Skin of body (tissue), 2 donors: ENCODE results near the gene TMPRSS5. TPM values are rescaled to one million over a fixed set of nuclear protein-coding genes. Genes with fewer than 3 reads are reported as not detected.

Source experiments
- DNase-seq: peaks from one replicate; lab custom pipeline; 2025; lab: John Stamatoyannopoulos, UW
- total RNA-seq: library from RNA; depleted of rRNA; stranded (reverse); fragments of >200 nt; gene quantifications from one replicate; pipeline ENCODE4 v1.2.3, GENCODE V29; 2014

The TMPRSS5 gene
- total RNA-seq, 1 donor from 2014 or later, result 3.5 TPM

GRCh38 chr11:113670149-113670830 lies 35.8 kb downstream of the TMPRSS5 start:
- DNase-seq, result no peak

- DNase-seq, result no peak
Observed at GRCh38 chr11:113668255-113668654, 37.9 kb downstream of the TMPRSS5 start.

DNA sequence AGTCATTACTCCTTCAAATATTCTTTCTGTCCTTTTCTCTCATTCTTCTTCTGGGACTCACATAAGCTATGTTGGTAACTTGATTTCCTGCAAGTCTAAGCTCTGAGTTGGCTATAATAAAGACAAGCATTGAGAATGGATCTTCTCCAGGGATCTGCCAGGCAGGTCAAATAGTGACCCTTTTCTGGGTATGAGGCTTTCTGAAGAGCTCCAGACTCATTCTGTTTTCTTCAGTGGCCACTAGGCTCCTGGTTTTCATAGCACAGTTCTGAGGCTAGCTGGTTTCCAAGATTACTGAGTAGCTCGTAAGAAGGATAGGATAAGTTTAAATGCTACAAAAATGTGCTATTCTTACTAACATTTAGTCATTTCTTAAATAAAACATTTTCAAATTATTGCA lies 38.3 kb downstream of the TMPRSS5 start:
- no peak for DNase-seq

DNA sequence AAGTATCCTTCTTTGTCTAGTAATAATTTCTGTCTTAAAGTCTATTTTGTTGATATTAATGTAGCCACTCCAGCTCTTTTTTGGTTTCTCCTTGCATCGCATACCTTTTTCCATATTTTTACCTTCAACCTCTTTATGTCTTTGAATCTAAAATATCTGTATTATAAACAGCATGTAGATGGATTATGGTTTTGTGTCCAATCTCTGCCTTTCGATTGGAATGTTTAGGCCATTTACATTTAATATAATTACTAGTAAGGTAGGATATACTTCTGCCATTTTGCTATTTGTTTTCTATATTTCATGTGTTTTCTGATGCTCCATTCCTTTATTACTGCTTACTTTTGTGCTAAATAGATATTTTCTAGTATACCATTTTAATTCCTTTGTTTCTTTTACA lies 39.5 kb downstream of the TMPRSS5 start:
- DNase-seq, result no peak

DNA sequence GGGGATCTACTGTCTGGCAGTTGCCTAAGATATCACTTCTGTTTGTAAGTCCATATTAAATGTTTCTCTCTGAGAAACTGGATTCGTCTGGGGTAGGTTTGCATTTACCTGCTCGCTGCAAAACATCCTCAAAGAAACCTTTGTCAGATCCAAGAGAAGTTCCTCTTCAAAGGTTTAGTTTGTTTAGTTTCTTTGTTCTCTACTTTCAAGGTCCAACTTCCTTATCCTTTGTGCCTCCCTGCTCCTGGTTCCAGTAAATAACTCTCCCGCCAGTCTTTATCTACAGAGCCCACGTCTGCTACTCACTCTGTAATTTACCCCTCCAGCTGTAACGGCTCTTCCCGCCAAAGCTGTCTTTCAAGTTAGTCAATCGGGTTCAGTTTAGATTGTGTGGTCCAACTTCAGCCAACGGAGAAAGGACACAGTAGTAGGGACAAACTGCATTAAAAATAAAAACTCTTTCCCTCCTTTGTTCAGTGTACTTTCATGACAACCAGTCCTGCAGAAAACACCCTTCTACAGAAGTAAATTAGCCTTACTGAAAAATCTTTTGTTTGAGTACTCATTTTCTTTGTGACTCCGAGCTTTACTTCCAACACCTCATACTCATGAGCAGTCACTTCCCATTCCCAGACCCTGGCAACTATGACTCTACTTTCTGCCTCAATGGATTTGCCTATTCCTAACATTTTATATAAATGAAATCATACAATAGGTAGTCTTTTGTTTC lies 41.0 kb downstream of the TMPRSS5 start:
- DNase-seq, result no peak

DNA sequence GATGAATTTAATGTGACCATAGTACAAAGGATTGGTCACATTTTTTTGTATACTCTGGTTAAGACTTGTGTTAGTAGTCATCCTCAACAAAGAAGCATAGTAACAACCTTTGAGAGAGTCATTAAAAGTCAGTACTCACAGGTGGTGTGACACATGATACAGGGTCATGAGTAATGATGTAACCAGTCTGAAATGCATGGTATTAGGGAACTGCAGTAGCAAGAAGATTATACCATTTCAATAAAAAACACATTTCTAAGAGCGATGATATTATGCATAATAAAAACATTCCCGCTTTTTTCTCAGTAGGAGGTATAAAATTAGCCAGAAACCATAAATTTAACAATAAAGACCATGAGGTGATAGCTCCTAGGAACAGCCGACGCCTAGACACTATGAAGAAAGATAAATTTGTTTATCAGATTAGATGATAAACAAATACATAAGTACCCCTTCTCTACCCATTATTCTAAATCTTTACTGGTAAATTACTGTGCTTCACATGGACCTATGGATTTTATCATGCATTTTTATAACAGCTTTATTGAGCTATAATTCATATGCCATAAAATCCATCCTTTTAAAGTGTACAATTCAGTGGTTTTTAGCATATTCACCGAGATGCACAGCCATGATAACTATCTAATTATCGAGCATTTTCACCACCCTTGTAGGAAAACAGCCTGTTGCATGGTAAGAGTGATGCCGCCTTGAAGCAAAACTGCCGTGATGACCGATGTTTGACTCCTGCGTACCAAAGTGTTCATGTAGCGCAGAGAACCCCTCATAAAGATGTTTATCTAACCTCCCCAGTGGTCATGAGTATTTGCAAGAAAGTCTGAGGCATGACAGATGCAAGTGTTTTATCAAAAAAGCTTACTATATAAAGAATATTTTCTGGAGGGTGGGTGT lies 41.8 kb downstream of the TMPRSS5 start:
- DNase-seq, result no peak

DNA sequence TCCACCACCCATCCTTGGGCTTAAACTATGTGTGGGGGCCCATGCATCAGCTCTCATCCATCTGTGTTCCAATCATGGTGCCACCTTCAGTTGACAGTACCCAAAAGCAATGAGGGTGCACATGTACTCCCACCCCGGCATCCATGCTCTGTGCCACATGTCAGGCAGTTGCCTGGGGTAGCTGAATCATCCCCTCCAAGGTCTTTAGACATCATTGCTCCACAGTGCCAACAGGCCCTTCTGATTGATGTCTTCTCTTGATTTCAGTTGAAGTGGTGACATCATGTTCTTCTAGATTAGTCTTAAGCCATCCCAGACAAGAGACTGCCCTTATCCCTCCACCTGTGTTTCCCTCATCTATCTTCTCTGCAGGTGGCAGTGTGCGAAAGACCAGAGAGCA lies 42.5 kb downstream of the TMPRSS5 start:
- DNase-seq, result no peak

- DNase-seq, result no peak
Observed at GRCh38 chr11:113655771-113656170, 50.3 kb downstream of the TMPRSS5 start.

GRCh38 chr11:113651023-113651422 lies 55.1 kb downstream of the TMPRSS5 start:
- DNase-seq, result no peak

DNA sequence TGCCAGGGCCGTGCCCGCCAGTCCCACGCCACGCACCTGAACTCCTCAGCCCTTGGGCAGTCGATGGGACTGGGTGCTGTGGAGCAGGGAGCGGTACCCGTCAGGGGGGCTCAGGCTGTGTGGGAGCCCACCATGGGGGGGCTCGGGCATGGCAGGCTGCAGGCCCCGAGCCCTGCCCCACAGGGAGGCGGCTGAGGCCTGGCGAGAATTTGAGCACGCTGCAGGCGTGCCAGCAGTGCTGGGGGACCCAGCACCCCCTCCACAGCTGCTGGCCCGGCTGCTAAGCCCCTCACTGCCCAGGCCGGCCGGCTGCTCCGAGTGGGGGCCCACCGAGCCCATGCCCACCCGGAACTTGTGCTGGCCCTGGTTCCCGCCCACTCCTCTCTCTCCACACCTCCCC lies 56.8 kb downstream of the TMPRSS5 start:
- no peak for DNase-seq

DNA sequence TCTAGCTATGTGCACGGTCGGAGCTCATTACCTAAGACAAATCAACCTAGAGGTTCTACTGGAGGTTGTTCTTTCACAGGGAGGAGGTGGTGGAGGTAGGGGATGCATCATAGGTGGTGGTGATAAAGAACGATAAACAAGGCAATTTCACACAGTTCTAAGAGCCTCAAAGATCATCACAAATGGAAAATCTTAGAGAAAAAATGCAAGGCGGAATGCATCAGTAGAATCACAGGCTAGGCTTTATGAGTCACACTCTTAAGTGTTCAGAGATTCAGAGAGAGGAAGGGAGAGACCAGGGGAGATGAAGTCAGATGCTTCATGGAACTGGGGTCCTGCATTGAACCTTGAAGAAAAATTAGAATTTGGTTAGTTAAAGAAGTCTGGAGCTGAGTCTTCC lies 58.3 kb downstream of the TMPRSS5 start:
- no peak for DNase-seq

GRCh38 chr11:113647108-113647507 lies 59.0 kb downstream of the TMPRSS5 start:
- DNase-seq, result no peak

DNA sequence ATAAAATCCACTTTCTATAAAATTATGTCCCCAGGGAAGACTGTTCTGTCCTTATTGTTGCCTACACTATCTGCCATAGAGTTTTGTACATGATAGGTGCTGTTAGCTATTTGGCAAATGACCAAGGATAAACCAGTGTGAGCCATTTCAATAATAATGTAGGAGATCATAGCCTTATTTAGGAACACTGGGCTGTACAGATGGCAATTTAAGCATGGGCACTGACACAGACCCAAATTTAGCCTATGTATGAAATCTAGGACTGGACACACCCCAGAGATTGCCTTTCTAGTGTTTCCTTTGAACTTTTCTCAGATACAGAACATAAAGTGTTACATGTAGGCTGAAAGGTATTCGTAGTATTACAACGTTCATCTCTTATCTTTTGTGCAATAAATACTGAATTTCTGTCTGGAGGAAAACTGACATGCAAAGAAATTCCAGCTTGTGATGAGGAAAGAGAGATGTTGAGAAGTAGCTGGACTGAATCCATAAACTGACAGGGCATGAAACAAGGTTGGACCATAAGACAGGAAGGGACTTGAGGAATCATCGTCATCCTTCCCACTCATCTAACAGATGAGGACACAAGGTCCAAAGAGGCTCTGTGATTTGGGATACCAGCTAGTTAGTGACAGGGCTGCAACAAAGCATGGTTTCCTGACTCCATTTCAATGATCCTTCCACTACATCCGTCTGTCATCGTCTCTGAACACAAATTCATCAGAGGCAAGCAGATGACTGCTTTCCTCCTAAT lies 60.3 kb downstream of the TMPRSS5 start:
- no peak for DNase-seq

DNA sequence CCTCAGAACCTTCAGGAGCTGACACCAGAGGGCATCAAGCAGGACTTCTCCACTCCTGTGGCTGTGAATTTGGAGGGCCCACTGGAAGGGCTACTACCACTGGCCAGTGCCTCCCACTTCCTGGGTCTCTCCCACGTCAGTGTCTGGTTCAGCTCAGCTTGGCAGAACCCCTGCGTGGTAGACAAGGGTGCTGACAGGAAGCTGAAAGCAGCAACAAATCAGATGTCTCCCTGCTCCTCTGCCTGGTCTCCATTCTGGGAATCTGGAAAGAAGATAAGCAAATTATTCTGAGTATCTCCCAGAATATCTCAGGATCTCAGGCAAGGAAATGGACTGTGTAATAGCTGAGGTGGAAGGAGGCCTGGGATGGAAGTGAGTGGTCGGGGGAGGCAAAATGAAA lies 61.5 kb downstream of the TMPRSS5 start:
- DNase-seq, result no peak

GRCh38 chr11:113643701-113644100 lies 62.4 kb downstream of the TMPRSS5 start:
- no peak for DNase-seq

GRCh38 chr11:113643006-113643585 lies 63.0 kb downstream of the TMPRSS5 start:
- no peak for DNase-seq

GRCh38 chr11:113642090-113642489 lies 64.0 kb downstream of the TMPRSS5 start:
- DNase-seq, result no peak

GRCh38 chr11:113638376-113638775 lies 67.7 kb downstream of the TMPRSS5 start:
- DNase-seq, result no peak

GRCh38 chr11:113637636-113638035 lies 68.5 kb downstream of the TMPRSS5 start:
- no peak for DNase-seq
